ENCODE measurements around the gene COL15A1. TPM values are rescaled to one million over a fixed set of nuclear protein-coding genes. Genes with fewer than 3 reads are reported as not detected.

Gene COL15A1
- total and polyA plus RNA-seq, 2 of the 13 experiments (the other 11 are each of a cell fraction or from before 2014, with no cell fraction given), result not detected

DNA sequence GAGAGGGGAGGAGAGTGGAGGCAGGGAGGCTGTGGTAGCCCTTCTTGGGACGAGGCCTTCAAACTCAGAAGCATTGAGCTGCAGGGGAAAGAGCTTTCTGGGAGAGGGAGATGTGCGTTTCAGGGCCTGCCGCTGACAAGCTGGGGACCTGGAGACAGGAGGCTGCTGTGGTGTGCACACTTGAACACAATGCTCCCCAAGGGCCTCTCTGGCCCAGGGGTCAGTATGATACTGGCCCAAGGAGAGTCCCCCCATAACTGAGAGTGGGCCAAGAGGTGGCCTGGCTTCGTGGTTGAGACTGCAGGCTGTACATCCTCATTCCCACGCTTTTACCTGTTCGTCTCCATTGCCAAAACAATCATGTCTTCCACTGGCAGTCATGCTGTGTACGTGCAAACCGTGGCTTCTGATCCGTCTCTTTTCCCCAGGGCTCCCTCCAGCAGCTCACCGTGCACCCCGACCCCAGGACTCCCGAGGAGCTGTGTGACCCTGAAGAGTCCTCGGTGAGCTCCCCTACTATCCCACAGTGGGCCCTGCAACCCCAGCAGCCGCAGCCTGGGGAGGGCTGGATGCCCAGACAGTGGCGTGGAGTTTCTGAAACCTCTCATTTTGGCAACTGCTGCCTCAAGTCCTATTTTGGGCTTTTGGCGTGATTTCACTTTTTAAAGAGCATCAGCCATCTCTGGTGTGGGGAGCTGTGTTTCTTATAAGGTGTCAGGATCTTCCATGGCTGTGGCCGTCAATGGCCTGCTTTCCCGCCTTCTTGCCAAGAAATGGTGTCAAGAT is 43.4 kb downstream of the COL15A1 start:
- Histone ChIP-seq H4K20me1 (ENCODE audit: insufficient read depth, low read length) (no peaks in the 10 kb centered on the region), H3K9ac (ENCODE audit: insufficient read depth, low read depth, low read length) (no peak overlapping the region), H3K9me3 (ENCODE audit: low read length) (no peaks in the 10 kb centered on the region), H3K4me1 (ENCODE audit: insufficient read depth, low read length) (no peaks in the 10 kb centered on the region), H3K79me2 (ENCODE audit: insufficient read depth, low read length) (no peaks in the 10 kb centered on the region), H3K4me3 (replicated peaks in 1 of 3; ENCODE audit: insufficient read depth in 1 of 3, low read depth in 2 of 3, low read length in 3 of 3) (no peak overlapping the region), H2AFZ (ENCODE audit: low read length) (no peak overlapping the region), H3K27me3 (ENCODE audit: control insufficient read depth in 1 of 2, insufficient read depth in 2 of 2, low read length in 2 of 2) (peaks cover 0 to 18% of the 10 kb centered on the region in 2 experiments; a peak in 2 of 5 replicates), H3K27ac (ENCODE audit: extremely low read length, insufficient read depth, low read length) (no peak overlapping the region), H3K36me3 (replicated peaks in 1 of 2; ENCODE audit: control insufficient read depth in 1 of 2, insufficient read depth in 2 of 2, low read length in 2 of 2) (no peaks in the 10 kb centered on the region), H3K4me2 (ENCODE audit: low read depth, low read length) (no peak overlapping the region)
- no peak for DNase-seq (ENCODE audit: low spot score)
- no peak for FAIRE-seq
- no peak for ATAC-seq
- BruUV-seq (replicated peaks), result no TSS peak
- intact Hi-C loops (cut with micrococcal nuclease; ENCODE audit: unreplicated experiment) (no loop called here), in situ Hi-C loops (cut with HindIII; ENCODE audit: extremely low pct_ligation_motif_present, low pct_unique_long_range_greater_than_20kb) (no loop called here)
- ChIA-PET POLR2A (no interaction called here), CTCF (ENCODE audit: low intra/inter-chr PET ratio, low total read pairs) (no interaction called here)
- TF ChIP-seq PTBP1 (IDR thresholded peaks at IDR 0.05; ENCODE audit: low read depth, low read length, poor library complexity, severe bottlenecking) (no peak), SAP130 (CRISPR knock-in tag; IDR thresholded peaks at IDR 0.05; ENCODE audit: low read depth) (no peak), GTF2F1 (IDR thresholded peaks at IDR 0.05; ENCODE audit: low read length) (no peak), ZNF746 (CRISPR knock-in tag; IDR thresholded peaks at IDR 0.05) (no peak), ZIK1 (CRISPR knock-in tag; IDR thresholded peaks at IDR 0.05; ENCODE audit: borderline replicate concordance, low read depth) (no peak)
- TF ChIP-seq, protein P1, sequence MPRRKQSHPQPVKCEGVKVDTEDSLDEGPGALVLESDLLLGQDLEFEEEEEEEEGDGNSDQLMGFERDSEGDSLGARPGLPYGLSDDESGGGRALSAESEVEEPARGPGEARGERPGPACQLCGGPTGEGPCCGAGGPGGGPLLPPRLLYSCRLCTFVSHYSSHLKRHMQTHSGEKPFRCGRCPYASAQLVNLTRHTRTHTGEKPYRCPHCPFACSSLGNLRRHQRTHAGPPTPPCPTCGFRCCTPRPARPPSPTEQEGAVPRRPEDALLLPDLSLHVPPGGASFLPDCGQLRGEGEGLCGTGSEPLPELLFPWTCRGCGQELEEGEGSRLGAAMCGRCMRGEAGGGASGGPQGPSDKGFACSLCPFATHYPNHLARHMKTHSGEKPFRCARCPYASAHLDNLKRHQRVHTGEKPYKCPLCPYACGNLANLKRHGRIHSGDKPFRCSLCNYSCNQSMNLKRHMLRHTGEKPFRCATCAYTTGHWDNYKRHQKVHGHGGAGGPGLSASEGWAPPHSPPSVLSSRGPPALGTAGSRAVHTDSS (CRISPR knock-in tag; conservative IDR thresholded peaks at IDR 0.05), result no peak
- TF ChIP-seq, protein P2, sequence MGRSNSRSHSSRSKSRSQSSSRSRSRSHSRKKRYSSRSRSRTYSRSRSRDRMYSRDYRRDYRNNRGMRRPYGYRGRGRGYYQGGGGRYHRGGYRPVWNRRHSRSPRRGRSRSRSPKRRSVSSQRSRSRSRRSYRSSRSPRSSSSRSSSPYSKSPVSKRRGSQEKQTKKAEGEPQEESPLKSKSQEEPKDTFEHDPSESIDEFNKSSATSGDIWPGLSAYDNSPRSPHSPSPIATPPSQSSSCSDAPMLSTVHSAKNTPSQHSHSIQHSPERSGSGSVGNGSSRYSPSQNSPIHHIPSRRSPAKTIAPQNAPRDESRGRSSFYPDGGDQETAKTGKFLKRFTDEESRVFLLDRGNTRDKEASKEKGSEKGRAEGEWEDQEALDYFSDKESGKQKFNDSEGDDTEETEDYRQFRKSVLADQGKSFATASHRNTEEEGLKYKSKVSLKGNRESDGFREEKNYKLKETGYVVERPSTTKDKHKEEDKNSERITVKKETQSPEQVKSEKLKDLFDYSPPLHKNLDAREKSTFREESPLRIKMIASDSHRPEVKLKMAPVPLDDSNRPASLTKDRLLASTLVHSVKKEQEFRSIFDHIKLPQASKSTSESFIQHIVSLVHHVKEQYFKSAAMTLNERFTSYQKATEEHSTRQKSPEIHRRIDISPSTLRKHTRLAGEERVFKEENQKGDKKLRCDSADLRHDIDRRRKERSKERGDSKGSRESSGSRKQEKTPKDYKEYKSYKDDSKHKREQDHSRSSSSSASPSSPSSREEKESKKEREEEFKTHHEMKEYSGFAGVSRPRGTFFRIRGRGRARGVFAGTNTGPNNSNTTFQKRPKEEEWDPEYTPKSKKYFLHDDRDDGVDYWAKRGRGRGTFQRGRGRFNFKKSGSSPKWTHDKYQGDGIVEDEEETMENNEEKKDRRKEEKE (IDR thresholded peaks at IDR 0.05), result no peak
- 7% methylated on average over 17 of the region's 18 CpGs for WGBS (ENCODE audit: low lambda C conversion rate)
